GM19351 (cell line): ENCODE results near the gene JUND.

Source experiments
- ATAC-seq: cut with Tn5 transposase; IDR thresholded peaks from one replicate; pipeline ENCODE4 v1.9.1; 2021; ENCODE audit warnings: mild to moderate bottlenecking, moderate library complexity; ENCODE audit not compliant: unreplicated experiment

Gene JUND

DNA sequence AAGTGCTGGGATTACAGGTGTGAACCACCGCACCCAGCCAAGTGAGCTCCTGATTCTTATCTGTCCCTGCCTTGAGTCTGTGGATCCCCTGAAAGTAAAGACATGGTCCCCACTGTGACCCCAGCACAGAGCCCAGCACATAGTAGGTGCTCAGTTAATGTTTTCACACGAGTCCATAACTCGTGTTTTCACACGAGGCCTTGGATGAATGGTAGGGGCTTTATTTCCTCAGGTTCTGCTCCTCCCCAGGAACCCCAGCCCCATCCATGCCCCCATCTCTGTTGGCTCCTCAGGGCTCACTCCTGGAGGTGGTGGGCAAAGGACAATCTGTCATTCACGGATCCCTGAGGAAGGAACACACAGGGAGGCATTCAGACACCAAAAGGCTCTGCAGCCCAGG lies 31.6 kb downstream of the JUND start:
- no peak for ATAC-seq

DNA sequence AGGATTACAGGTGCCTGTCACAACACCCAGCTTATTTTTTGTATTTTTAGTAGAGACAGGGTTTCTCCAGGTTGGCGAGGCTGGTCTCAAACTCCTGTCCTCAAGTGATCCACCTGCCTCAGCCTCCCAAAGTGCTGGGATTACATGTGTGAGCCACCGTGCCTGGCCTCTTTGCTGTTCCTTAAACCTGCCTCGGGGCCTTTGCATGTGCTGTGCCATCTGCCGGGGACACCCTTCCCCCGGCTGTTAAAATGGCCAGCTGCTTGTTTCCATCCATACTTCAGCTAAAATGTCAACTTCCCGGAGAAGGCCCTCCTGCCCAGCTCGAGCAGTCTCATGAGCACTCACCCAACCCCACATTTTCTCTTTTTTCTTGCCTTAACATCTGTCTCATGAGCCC lies 36.1 kb downstream of the JUND start:
- ATAC-seq = no peak

DNA sequence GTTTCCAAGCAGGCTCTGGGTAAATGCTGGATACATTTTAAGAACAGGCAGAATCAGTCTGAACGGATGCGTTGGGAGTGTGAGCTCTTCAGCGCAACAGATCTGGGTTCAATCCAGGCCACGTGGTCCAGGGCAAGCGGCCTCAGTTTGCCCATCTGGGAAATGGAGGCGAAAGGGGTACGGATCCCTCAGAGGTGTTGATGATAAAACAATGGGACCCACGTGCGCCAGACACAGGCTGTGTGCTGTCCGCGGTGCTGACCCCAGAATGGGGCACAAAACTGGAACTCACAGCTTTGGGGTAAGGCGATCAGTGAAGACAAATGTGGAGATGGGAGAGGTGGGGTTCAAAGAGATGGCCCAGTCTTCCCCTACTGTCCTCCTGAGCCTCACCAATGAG lies 42.1 kb downstream of the JUND start:
- no peak for ATAC-seq

DNA sequence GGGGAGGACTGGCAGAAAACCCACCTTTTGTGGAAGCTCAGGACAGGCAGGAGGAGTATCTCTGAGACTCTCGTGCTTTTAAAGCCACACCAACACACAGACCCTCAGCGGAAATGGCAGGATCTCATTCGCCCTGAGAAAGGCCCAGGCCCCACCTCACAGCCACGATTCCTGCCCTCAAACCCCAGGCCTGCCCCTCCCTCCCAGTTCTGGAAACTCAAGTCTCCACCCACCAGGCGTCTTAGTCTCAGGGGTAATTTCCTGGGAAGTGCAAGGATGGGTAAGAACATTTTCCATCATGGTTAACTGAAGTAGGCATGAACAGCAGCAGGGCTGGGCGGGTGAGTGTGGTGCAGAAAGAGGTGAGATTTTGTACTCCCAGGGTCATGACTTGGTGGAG lies 47.2 kb downstream of the JUND start:
- no peak for ATAC-seq

DNA sequence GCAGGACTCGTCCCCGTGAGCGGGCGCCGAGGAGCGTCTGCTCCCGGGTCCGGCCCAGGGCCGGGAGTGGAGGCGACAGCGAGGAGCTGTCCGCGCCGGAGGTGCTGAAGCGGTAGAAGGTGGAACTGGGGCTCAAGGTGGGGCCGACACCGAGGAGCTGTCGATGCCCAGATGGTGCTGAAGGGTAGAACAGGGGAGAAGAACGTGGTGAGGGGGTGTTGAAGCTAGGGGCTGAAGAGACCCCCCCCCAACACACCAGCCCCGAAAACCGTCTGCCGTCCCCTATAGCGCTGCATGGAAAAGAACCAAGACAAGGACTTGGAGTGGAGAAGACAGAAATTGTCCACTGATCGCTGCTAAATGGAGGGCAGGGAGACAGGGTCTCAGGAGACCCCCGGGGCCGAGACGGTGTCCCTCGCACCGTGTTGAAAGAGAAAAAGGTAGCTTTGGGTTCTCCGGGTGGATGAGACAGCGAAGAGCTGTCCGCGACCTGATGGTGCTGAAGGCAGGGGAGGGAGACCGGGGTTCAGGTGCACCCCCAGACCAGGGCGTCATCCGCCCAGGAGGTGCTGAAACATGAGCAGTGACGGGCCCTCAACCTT lies 48.1 kb downstream of the JUND start:
- no peak for ATAC-seq

DNA sequence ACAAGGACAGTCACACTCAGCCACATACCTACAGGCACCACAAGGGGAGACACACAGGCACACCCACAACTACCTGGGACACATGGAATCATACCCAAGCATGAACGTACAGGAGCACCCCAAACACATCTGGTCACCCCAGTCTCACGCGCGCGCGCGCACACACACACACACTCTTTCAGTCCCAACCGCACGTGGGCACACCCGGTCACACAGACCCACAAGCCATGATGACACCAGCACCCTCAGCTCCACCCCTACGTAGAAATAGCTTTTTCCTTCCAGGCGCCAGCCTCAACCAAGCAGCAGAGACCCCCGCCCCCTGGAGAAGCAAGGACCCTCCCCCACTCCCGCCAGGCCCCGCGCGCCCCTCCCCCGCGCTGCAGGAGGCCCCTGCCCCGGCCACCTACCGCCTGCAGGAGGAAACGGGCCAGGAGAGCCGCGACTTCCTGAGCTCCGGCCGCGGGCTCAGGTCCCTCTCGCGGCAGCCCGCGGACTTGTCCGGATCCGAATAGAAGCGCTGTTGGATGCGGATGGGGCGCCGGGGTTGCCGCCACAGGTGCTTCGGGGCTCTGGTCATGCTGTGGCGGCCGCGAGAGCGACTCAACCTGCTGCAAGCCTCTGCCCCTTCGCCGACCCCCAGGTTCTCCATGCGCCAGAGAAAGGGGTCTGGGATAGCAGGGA lies 48.7 kb downstream of the JUND start:
- no peak for ATAC-seq

DNA sequence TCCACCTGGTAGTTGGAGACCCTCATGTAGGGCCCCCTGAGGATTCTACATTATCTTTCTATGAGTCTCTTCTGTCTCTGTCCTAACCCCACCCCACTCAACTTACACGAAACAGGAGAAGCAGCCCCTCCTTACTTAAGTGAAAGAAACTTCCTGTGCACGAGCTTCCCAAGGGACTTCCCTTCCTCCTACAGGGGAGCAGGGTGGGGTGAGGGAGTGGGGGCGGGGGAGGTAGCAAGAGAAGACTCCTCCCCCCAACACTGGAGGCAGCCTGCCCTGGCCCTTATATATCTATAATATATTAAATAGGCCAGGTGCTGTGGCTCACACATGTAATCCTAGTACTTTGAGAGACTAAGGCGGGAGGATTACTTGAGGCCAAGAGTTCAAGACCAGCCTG lies 49.6 kb downstream of the JUND start:
- ATAC-seq = no peak

DNA sequence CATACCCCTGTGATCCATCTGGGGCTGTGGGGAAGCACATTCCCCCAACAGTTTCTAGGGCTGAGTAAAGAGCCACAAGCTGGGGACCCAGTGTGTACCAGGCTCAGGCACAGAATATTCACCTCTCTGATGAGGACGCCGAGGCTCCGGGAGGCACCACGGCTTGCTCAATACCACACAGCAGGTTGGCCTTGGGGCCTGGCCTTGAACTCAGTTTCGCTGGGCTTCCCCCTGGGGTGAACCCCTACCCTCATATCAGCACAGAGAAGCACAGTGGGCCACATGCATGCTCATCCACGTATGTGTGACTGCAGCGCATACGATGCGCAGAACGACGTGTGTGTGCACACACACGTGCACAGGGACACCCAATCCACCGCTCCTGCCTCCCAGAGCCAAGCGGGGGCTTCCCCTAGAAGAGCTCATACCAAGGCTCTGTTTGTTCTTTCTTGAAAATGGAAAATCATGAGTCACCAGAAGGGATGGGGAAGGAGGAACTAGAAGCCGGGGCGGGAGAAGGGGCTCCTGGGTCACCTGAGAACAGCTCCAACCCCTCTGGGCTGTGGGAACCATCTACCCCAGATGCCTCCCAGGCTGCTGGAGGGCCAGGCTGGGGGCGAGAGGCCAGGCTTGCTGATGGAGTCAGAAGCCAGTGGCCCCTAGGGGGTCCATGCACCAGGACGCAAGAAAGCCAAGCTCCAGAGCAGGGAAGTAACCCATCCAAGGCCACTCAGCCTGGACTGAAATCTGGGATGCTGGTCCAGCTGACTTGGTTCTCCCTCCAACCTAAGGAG lies 50.3 kb downstream of the JUND start:
- ATAC-seq = no peak

DNA sequence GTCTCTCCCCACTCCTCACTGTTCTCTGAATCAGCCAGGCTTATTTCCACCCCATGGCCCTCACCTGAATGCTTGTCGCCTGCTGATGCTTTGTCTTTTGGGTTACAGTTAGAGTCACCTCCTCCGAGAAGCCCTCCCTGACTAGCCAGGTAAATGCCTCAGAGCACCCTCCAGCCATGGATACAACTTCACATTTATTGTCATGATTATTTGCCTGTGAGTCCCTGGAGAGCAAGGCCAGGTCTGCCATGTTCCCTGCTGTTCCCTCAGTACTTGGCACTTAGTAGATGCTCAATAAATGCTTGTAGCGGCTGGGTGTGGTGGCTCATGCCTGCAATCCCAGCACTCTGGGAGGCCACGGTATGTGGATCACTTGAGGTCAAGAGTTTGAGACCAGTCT lies 51.5 kb downstream of the JUND start:
- no peak for ATAC-seq
